MM.1S (cell line): ENCODE results near the gene METAP2.

ENCODE experiments used
- EZH2 ChIP-seq: fragments of 300-600 bp; sonication (generic); optimal IDR thresholded peaks from 2 replicates; pipeline ENCODE3; 2017; ENCODE audit warnings: low read depth, mild to moderate bottlenecking, antibody characterized with exemption, low read length, mixed read lengths
- TF ChIP-seq, protein P1 (sequence below): fragments of 300-600 bp; sonication (generic); IDR thresholded peaks from 2 replicates; pipeline ENCODE4 v1.5.1; 2016; ENCODE audit warnings: antibody characterized with exemption, low read length, mixed read lengths

DNA sequence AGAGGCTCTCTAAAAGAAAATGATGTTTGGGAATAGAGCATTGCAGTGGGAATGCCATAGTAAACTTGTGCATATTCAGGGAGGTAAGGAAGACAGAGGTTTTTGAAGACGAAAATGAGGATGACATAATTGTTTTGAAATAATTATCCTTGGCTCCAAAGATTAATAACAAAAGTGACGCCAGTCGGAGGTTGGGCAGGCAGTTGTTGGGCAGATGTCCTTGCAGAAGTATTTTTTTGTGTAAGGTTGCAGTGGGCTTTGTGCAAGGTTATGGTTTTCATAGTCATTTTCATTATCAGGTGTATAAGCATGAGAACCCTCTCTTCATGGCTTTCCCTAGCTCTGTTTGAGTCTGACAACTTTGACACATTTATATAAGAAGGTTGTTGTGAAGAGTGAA lies 35.3 kb downstream of the METAP2 start:
- TF ChIP-seq, protein P1, sequence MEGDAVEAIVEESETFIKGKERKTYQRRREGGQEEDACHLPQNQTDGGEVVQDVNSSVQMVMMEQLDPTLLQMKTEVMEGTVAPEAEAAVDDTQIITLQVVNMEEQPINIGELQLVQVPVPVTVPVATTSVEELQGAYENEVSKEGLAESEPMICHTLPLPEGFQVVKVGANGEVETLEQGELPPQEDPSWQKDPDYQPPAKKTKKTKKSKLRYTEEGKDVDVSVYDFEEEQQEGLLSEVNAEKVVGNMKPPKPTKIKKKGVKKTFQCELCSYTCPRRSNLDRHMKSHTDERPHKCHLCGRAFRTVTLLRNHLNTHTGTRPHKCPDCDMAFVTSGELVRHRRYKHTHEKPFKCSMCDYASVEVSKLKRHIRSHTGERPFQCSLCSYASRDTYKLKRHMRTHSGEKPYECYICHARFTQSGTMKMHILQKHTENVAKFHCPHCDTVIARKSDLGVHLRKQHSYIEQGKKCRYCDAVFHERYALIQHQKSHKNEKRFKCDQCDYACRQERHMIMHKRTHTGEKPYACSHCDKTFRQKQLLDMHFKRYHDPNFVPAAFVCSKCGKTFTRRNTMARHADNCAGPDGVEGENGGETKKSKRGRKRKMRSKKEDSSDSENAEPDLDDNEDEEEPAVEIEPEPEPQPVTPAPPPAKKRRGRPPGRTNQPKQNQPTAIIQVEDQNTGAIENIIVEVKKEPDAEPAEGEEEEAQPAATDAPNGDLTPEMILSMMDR, result no peak
- no peak for TF ChIP-seq EZH2
